HEK293T (cell line): Measurements from ENCODE around the gene QRFP.

Experiments
- ARNT ChIP-seq: fragments of 450-650 bp; IDR thresholded peaks from 2 replicates; pipeline ENCODE4 v1.6.1; 2017; ENCODE audit warnings: mild to moderate bottlenecking
- BHLHE40 ChIP-seq: fragments of 450-650 bp; IDR thresholded peaks from 2 replicates; pipeline ENCODE4 v1.6.1; 2016; ENCODE audit warnings: mild to moderate bottlenecking, moderate library complexity, borderline replicate concordance
- ELF4 ChIP-seq: fragments of 450-650 bp; IDR thresholded peaks from 2 replicates; pipeline ENCODE4 v1.6.1; 2017; ENCODE audit warnings: antibody characterized with exemption
- FOXK2 ChIP-seq: fragments of 450-650 bp; IDR thresholded peaks from 2 replicates; pipeline ENCODE4 v1.6.1; 2016; ENCODE audit warnings: mild to moderate bottlenecking
- FOXM1 ChIP-seq: fragments of 450-650 bp; IDR thresholded peaks from 2 replicates; pipeline ENCODE4 v1.6.1; 2017; ENCODE audit warnings: mild to moderate bottlenecking, borderline replicate concordance
- HDGF ChIP-seq: fragments of 450-650 bp; IDR thresholded peaks from 2 replicates; pipeline ENCODE4 v1.6.1; 2017; ENCODE audit warnings: antibody characterized with exemption, borderline replicate concordance
- L3MBTL2 ChIP-seq: fragments of 450-650 bp; conservative IDR thresholded peaks from 2 replicates; pipeline ENCODE4 v1.6.1; 2016; ENCODE audit warnings: mild to moderate bottlenecking
- LEF1 ChIP-seq: fragments of 450-650 bp; IDR thresholded peaks from 2 replicates; pipeline ENCODE4 v1.6.1; 2017; ENCODE audit warnings: mild to moderate bottlenecking, borderline replicate concordance
- NFRKB ChIP-seq: fragments of 450-650 bp; IDR thresholded peaks from 2 replicates; pipeline ENCODE4 v1.6.1; 2016; ENCODE audit warnings: mild to moderate bottlenecking, moderate library complexity
- PKNOX1 ChIP-seq: fragments of 450-650 bp; IDR thresholded peaks from 2 replicates; pipeline ENCODE4 v1.6.1; 2016
- SP1 ChIP-seq: fragments of 450-650 bp; IDR thresholded peaks from 2 replicates; pipeline ENCODE4 v1.6.1; 2017
- SUZ12 ChIP-seq: fragments of 450-650 bp; IDR thresholded peaks from 2 replicates; pipeline ENCODE4 v1.6.1; 2016; ENCODE audit warnings: mild to moderate bottlenecking
- TARDBP ChIP-seq: fragments of 450-650 bp; IDR thresholded peaks from 2 replicates; pipeline ENCODE4 v1.6.1; 2016
- ZNF384 ChIP-seq: fragments of 450-650 bp; IDR thresholded peaks from 2 replicates; pipeline ENCODE4 v1.6.1; 2016

GRCh38 chr9:130879863-130880411 is 16.7 kb downstream of the QRFP start:
- TF ChIP-seq HDGF = no peak
- no peak for TF ChIP-seq LEF1
- TF ChIP-seq FOXK2 = no peak
- TF ChIP-seq ARNT = no peak
- TF ChIP-seq BHLHE40 = no peak
- TF ChIP-seq ZNF384 = no peak
- TF ChIP-seq ELF4 = no peak
- TF ChIP-seq FOXM1 = no peak
- TF ChIP-seq PKNOX1 = no peak
- TF ChIP-seq SP1 = no peak
- no peak for TF ChIP-seq NFRKB
- no peak for TF ChIP-seq TARDBP
- TF ChIP-seq L3MBTL2 = no peak
- TF ChIP-seq SUZ12 = no peak
